CD8-positive, alpha-beta memory T cell (primary cell): Measurements from ENCODE around the gene RNF183. TPM values are rescaled to one million over a fixed set of nuclear protein-coding genes. Genes with fewer than 3 reads are reported as not detected.
A peak's percentile ranks its signal among the peaks of the same experiment; 100 is the strongest.

Experiments used
- CTCF ChIA-PET: fragments of 350-600 bp; sonication (Branson Sonifier 250); formaldehyde crosslinking; loops from one replicate; lab custom pipeline; 2021; ENCODE audit warnings: antibody characterized with exemption; lab: Charles Lee
- POLR2A ChIA-PET: fragments of 350-600 bp; sonication (Branson Sonifier 250); formaldehyde crosslinking; loops from one replicate; lab custom pipeline; 2021; ENCODE audit warnings: antibody characterized with exemption; lab: Charles Lee
- DNase-seq, 5 donors: peaks; one replicate each; pipeline versions ENCODE4 v3.0.0 to v3.0.0-alpha.2; 2020 to 2022; ENCODE audit warnings: mixed read lengths in 1 of 5
- H3K27ac ChIP-seq: one replicate; pipeline ENCODE4 v1.7.0; 2013; ENCODE audit warnings: low read depth, mild to moderate bottlenecking, low read length, moderate library complexity
- H3K27me3 ChIP-seq: 2 replicates; pipeline ENCODE4 v1.7.0; 2013; ENCODE audit warnings: low read length, mild to moderate bottlenecking; ENCODE audit not compliant: insufficient read depth, poor library complexity, severe bottlenecking
- H3K36me3 ChIP-seq: 2 replicates; pipeline ENCODE4 v1.7.0; 2013; ENCODE audit warnings: mild to moderate bottlenecking, low read length, moderate library complexity; ENCODE audit not compliant: insufficient read depth
- H3K4me1 ChIP-seq: 2 replicates; pipeline ENCODE4 v1.7.0; 2013; ENCODE audit warnings: mild to moderate bottlenecking, low read length, moderate library complexity; ENCODE audit not compliant: insufficient read depth
- H3K4me3 ChIP-seq: 2 replicates; pipeline ENCODE4 v1.7.0; 2013; ENCODE audit warnings: mild to moderate bottlenecking, low read length
- H3K9me3 ChIP-seq: 2 replicates; pipeline ENCODE4 v1.7.0; 2013; ENCODE audit warnings: mild to moderate bottlenecking, low read length
- H3K27ac Mint-ChIP-seq, 8 donors: one replicate each; pipeline ENCODE4 v1.8.0; 2020 to 2021; ENCODE audit warnings: mixed read lengths in 8 of 8, mild to moderate bottlenecking in 6 of 8, inconsistent platforms in 3 of 8, moderate library complexity in 3 of 8
- H3K27me3 Mint-ChIP-seq, 2 donors: one replicate each; pipeline ENCODE4 v1.8.0; 2020 to 2021; ENCODE audit warnings: mixed read lengths in 2 of 2, mild to moderate bottlenecking in 1 of 2, moderate library complexity in 1 of 2
- H3K36me3 Mint-ChIP-seq, 3 donors: one replicate each; pipeline ENCODE4 v1.8.0; 2020 to 2021; ENCODE audit warnings: mixed read lengths in 3 of 3, inconsistent platforms in 1 of 3, mild to moderate bottlenecking in 1 of 3
- H3K4me1 Mint-ChIP-seq, 3 donors: one replicate each; pipeline ENCODE4 v1.8.0; 2020 to 2021; ENCODE audit warnings: mixed read lengths in 3 of 3, inconsistent platforms in 1 of 3, mild to moderate bottlenecking in 1 of 3
- H3K4me3 Mint-ChIP-seq, 7 donors: one replicate each; pipeline ENCODE4 v1.8.0; 2020 to 2021; ENCODE audit warnings: mixed read lengths in 7 of 7, mild to moderate bottlenecking in 6 of 7, moderate library complexity in 4 of 7, inconsistent platforms in 2 of 7
- H3K9me3 Mint-ChIP-seq, 5 donors: one replicate each; pipeline ENCODE4 v1.8.0; 2020 to 2022; ENCODE audit warnings: mixed read lengths in 5 of 5, mild to moderate bottlenecking in 3 of 5, moderate library complexity in 2 of 5, inconsistent platforms in 1 of 5
- polyA plus RNA-seq: library from polyadenylated mRNA; unstranded; fragments of 300-500 nt; fragmentation: Illumina TruSeq; gene quantifications from one replicate; pipeline ENCODE4 v1.2.3, GENCODE V29; 2021
- total RNA-seq, 2 experiments: library from RNA; stranded (reverse); gene quantifications; one replicate each; pipeline ENCODE4 v1.2.3, GENCODE V29; 2021

RNF183 gene
- total and polyA plus RNA-seq, 3 experiments from 2014 or later, result not detected

GRCh38 chr9:113348437-113348836 lies 45.3 kb upstream of the RNF183 start:
- H3K4me1 ChIP-seq, result peaks cover 18% of the 10 kb centered on the region
- POLR2A ChIA-PET, result interaction anchor here (0.5 to 1.6 kb wide), 3 partner anchors 8 to 63 kb away, joined by 4 to 5 read pairs (median 4); partner anchors contain the start of gene WDR31
- Mint-ChIP-seq H3K36me3 (no peaks in the 10 kb centered on the region), H3K4me1 (peaks cover 18 to 23% (median 22%) of the 10 kb centered on the region in 3 donors), H3K27ac (no peak overlapping the region), H3K27me3 (peaks cover 19 to 29% of the 10 kb centered on the region in 2 donors), H3K4me3 (peak overlapping the region in 5 of 7 donors; percentile 2 to 39 (median 20)), H3K9me3 (no peaks in the 10 kb centered on the region)
- no peaks in the 10 kb centered on the region for H3K9me3 ChIP-seq
- H3K27me3 ChIP-seq, result peaks cover 21% of the 10 kb centered on the region
- CTCF ChIA-PET, result interaction anchor here (1.0 to 2.8 kb wide), 2 partner anchors 11 to 53 kb away, joined by 3 to 10 read pairs; partner anchors contain the start of gene ALAD
- no peak overlapping the region for H3K27ac ChIP-seq
- no peaks in the 10 kb centered on the region for H3K36me3 ChIP-seq
- DNase-seq, result no peak
- H3K4me3 ChIP-seq, result no peak overlapping the region

GRCh38 chr9:113345671-113346070 lies 42.5 kb upstream of the RNF183 start:
- Mint-ChIP-seq H3K36me3 (no peaks in the 10 kb centered on the region), H3K27ac (no peak overlapping the region), H3K9me3 (no peaks in the 10 kb centered on the region), H3K4me3 (no peak overlapping the region), H3K27me3 (peaks cover 7 to 13% of the 10 kb centered on the region in 2 donors), H3K4me1 (peaks cover 13 to 28% (median 15%) of the 10 kb centered on the region in 3 donors)
- ChIA-PET CTCF (no interaction called here), POLR2A (no interaction called here)
- Histone ChIP-seq H3K27ac (no peak overlapping the region), H3K9me3 (no peaks in the 10 kb centered on the region), H3K4me1 (peaks cover 12% of the 10 kb centered on the region), H3K4me3 (no peak overlapping the region), H3K27me3 (peaks cover 15% of the 10 kb centered on the region), H3K36me3 (no peaks in the 10 kb centered on the region)
- DNase-seq, result no peak

- no peaks in the 10 kb centered on the region for H3K36me3 ChIP-seq
- no peak overlapping the region for H3K4me3 Mint-ChIP-seq
- H3K27me3 Mint-ChIP-seq, result peaks cover 5 to 8% of the 10 kb centered on the region in 2 donors
- H3K4me1 ChIP-seq, result peaks cover 11% of the 10 kb centered on the region
- ChIA-PET CTCF (interaction anchor here (1.2 kb wide), 1 partner anchor 55 kb away, joined by 4 read pairs; the partner anchor contains the start of gene ALAD), POLR2A (no interaction called here)
- no peak overlapping the region for H3K4me3 ChIP-seq
- H3K9me3 Mint-ChIP-seq, result no peaks in the 10 kb centered on the region
- no peaks in the 10 kb centered on the region for H3K9me3 ChIP-seq
- H3K27me3 ChIP-seq, result peaks cover 10% of the 10 kb centered on the region
- no peak overlapping the region for H3K27ac ChIP-seq
- peaks cover 13 to 28% (median 15%) of the 10 kb centered on the region in 3 donors for H3K4me1 Mint-ChIP-seq
- DNase-seq, result no peak
- H3K27ac Mint-ChIP-seq, result peak overlapping the region in 1 of 8 donors; percentile 7
- peaks cover 0 to 1% (median 0%) of the 10 kb centered on the region in 3 donors for H3K36me3 Mint-ChIP-seq
These were observed 42.0 kb upstream of the RNF183 start for GRCh38 chr9:113345190-113345589.

- Mint-ChIP-seq H3K4me3 (peak overlapping the region in 1 of 7 donors; percentile 18), H3K9me3 (no peaks in the 10 kb centered on the region), H3K36me3 (peaks cover 0 to 1% (median 0%) of the 10 kb centered on the region in 3 donors), H3K4me1 (peaks cover 12 to 27% (median 13%) of the 10 kb centered on the region in 3 donors), H3K27me3 (peaks cover 4 to 9% of the 10 kb centered on the region in 2 donors), H3K27ac (no peak overlapping the region)
- DNase-seq, result no peak
- ChIA-PET CTCF (no interaction called here), POLR2A (no interaction called here)
- peaks cover under 1% of the 10 kb centered on the region for H3K27me3 ChIP-seq
- no peak overlapping the region for H3K27ac ChIP-seq
- peaks cover 11% of the 10 kb centered on the region for H3K4me1 ChIP-seq
- no peak overlapping the region for H3K4me3 ChIP-seq
- H3K36me3 ChIP-seq, result no peaks in the 10 kb centered on the region
- no peaks in the 10 kb centered on the region for H3K9me3 ChIP-seq
These were observed 40.6 kb upstream of the RNF183 start for GRCh38 chr9:113343732-113344231.

GRCh38 chr9:113341712-113342410 lies 38.7 kb upstream of the RNF183 start:
- H3K36me3 Mint-ChIP-seq, result peaks cover 0 to 1% (median 0%) of the 10 kb centered on the region in 3 donors
- Histone ChIP-seq H3K9me3 (no peaks in the 10 kb centered on the region), H3K4me3 (no peak overlapping the region), H3K36me3 (no peaks in the 10 kb centered on the region), H3K4me1 (peaks cover 11% of the 10 kb centered on the region), H3K27ac (no peak overlapping the region), H3K27me3 (no peaks in the 10 kb centered on the region)
- H3K4me1 Mint-ChIP-seq, result peaks cover 12 to 27% (median 13%) of the 10 kb centered on the region in 3 donors
- no peak overlapping the region for H3K27ac Mint-ChIP-seq
- peak in 1 of 5 donors; percentile 17 for DNase-seq
- POLR2A ChIA-PET, result no interaction called here
- no peaks in the 10 kb centered on the region for H3K9me3 Mint-ChIP-seq
- H3K27me3 Mint-ChIP-seq, result peaks cover 11% of the 10 kb centered on the region in 2 donors
- peak overlapping the region in 3 of 7 donors; percentile 7 to 85 (median 80) for H3K4me3 Mint-ChIP-seq
- CTCF ChIA-PET, result interaction anchor here (0.9 to 1.4 kb wide), 2 partner anchors 67 to 314 kb away, joined by 3 to 4 read pairs; partner anchors contain the start of genes CDC26 and PRPF4

GRCh38 chr9:113340011-113340699 lies 37.0 kb upstream of the RNF183 start, which contains the start of gene WDR31:
WDR31 (minus strand) TSS chr9:113340275; CDS start chr9:113332022, 8,253 bp downstream.
- Histone ChIP-seq H3K27ac (peak within 1 kb of the TSS; percentile 41), H3K27me3 (no peaks in the 10 kb centered on the region), H3K4me3 (peak within 1 kb of the TSS; percentile 60), H3K36me3 (no peaks in the 10 kb centered on the region), H3K4me1 (peaks cover 11% of the 10 kb centered on the region), H3K9me3 (no peaks in the 10 kb centered on the region)
- Mint-ChIP-seq H3K36me3 (peaks cover 0 to 1% (median 0%) of the 10 kb centered on the region in 3 donors), H3K27me3 (peaks cover 11% of the 10 kb centered on the region in 2 donors), H3K4me1 (peaks cover 12 to 27% (median 13%) of the 10 kb centered on the region in 3 donors), H3K4me3 (peak within 1 kb of the TSS; percentile 78 to 91 (median 81)), H3K9me3 (no peaks in the 10 kb centered on the region), H3K27ac (peak within 1 kb of the TSS in 7 of 8 donors; percentile 2 to 90 (median 73))
- DNase-seq, result peak; percentile 56 to 74 (median 71)
- POLR2A ChIA-PET, result interaction anchor here (0.8 to 1.4 kb wide), 2 partner anchors 8 to 70 kb away, joined by 5 to 8 read pairs; partner anchors contain the start of genes C9orf43 and POLE3
- CTCF ChIA-PET, result interaction anchor here (1.0 to 2.2 kb wide), 5 partner anchors 9 to 238 kb away, joined by 3 to 6 read pairs (median 5); partner anchors contain the start of genes BSPRY, C9orf43, CDC26 and POLE3

DNA sequence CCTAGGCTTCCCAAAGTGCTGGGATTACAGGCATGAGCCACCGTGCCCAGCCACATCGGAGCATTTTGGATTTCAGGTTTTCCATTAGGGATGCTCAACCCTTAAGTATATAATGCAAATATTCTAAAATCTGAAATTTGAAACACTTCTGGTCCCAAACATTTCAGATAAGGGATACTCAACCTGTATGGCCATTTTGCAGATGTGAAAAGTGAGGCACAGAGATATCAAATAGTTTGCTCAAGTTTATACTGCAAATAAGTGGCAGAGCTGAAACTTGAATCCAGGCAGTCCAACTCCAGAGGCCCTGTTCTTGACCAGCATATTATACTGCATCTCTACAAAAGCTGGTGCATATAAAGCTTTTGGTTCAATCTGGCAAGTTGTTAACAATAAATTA lies 34.5 kb upstream of the RNF183 start:
- Mint-ChIP-seq H3K27ac (no peak overlapping the region), H3K4me1 (peaks cover 12 to 27% (median 13%) of the 10 kb centered on the region in 3 donors), H3K9me3 (no peaks in the 10 kb centered on the region), H3K27me3 (peaks cover 11% of the 10 kb centered on the region in 2 donors), H3K36me3 (peaks cover 0 to 1% (median 0%) of the 10 kb centered on the region in 3 donors), H3K4me3 (no peak overlapping the region)
- Histone ChIP-seq H3K4me3 (no peak overlapping the region), H3K4me1 (peaks cover 11% of the 10 kb centered on the region), H3K27me3 (no peaks in the 10 kb centered on the region), H3K27ac (no peak overlapping the region), H3K9me3 (no peaks in the 10 kb centered on the region), H3K36me3 (no peaks in the 10 kb centered on the region)
- POLR2A ChIA-PET, result no interaction called here
- no peak for DNase-seq
- CTCF ChIA-PET, result no interaction called here
